ENCODE results near the gene MTA3.

GRCh38 chr2:42721898-42722297 is 153.5 kb downstream of the MTA3 start:
- no peak for TF ChIP-seq POLR2AphosphoS5 (IDR thresholded peaks at IDR 0.05)
- TF ChIP-seq CTCF (IDR thresholded peaks at IDR 0.05): no peak
- TF ChIP-seq POLR2A (IDR thresholded peaks at IDR 0.05): no peak

Data from breast epithelium (tissue), 3 donors.